ELR (cell line): ENCODE results near the gene RABL6.
"Not testable (repeated sequence)": the region's sequence is repeated elsewhere in the genome, so short reads cannot be mapped to it uniquely, and the experiment has no call there.

Experiments used
- DNase-seq: peaks from one replicate; pipeline ENCODE4 v3.0.0-alpha.2; 2015; ENCODE audit warnings: low read depth

Gene RABL6

GRCh38 chr9:136857581-136858412 lies 50.0 kb downstream of the RABL6 start:
- DNase-seq = no peak

GRCh38 chr9:136858452-136858843 lies 50.7 kb downstream of the RABL6 start:
- DNase-seq = no peak

- DNase-seq = no peak
These were observed 51.4 kb downstream of the RABL6 start for GRCh38 chr9:136858844-136859757.

- no peak for DNase-seq
These were observed 52.8 kb downstream of the RABL6 start for GRCh38 chr9:136860529-136860928.

GRCh38 chr9:136860933-136861873 lies 53.5 kb downstream of the RABL6 start:
- no peak for DNase-seq

GRCh38 chr9:136861874-136862457 lies 54.2 kb downstream of the RABL6 start:
- no peak for DNase-seq

- DNase-seq = no peak
These were observed 55.3 kb downstream of the RABL6 start for GRCh38 chr9:136862849-136863622.

GRCh38 chr9:136863623-136864273 lies 56.0 kb downstream of the RABL6 start:
- no peak for DNase-seq

GRCh38 chr9:136865041-136865767 lies 57.5 kb downstream of the RABL6 start:
- no peak for DNase-seq

- DNase-seq = no peak
These were observed 58.0 kb downstream of the RABL6 start for GRCh38 chr9:136865768-136866103.

- not testable (repeated sequence) for DNase-seq
These were observed 59.2 kb downstream of the RABL6 start for GRCh38 chr9:136866898-136867421.

- no peak for DNase-seq
These were observed 59.7 kb downstream of the RABL6 start for GRCh38 chr9:136867480-136867879.

GRCh38 chr9:136867917-136868316 lies 60.2 kb downstream of the RABL6 start:
- DNase-seq = no peak

- DNase-seq = no peak
These were observed 60.9 kb downstream of the RABL6 start for GRCh38 chr9:136868644-136869043.

- DNase-seq = not testable (repeated sequence)
These were observed 61.9 kb downstream of the RABL6 start for GRCh38 chr9:136869611-136870010.

GRCh38 chr9:136875155-136875554 lies 67.4 kb downstream of the RABL6 start:
- DNase-seq = no peak

- DNase-seq = no peak
These were observed 68.7 kb downstream of the RABL6 start for GRCh38 chr9:136876476-136876875.

GRCh38 chr9:136880651-136881050 lies 72.9 kb downstream of the RABL6 start:
- DNase-seq = no peak

GRCh38 chr9:136881691-136882108 lies 74.0 kb downstream of the RABL6 start:
- no peak for DNase-seq
